NB4 (cell line): ENCODE results near the gene SRMS.
"Not testable (repeated sequence)": the region's sequence is repeated elsewhere in the genome, so short reads cannot be mapped to it uniquely, and the experiment has no call there.

Source experiments
- DNase-seq: peaks from one replicate; pipeline ENCODE4 v3.0.0; 2010; ENCODE audit warnings: low read depth
- H3K4me3 ChIP-seq: one replicate; pipeline ENCODE4 v1.5.1; 2011; ENCODE audit warnings: mild to moderate bottlenecking, low read depth, low read length, moderate library complexity
- CTCF ChIP-seq: IDR thresholded peaks from one replicate; pipeline ENCODE4 v1.5.1; 2012; ENCODE audit warnings: low read depth, low read length
- MAX ChIP-seq: IDR thresholded peaks from 2 replicates; pipeline ENCODE4 v1.6.1; 2011; ENCODE audit warnings: low read depth, low read length
- MYC ChIP-seq: IDR thresholded peaks from 2 replicates; pipeline ENCODE4 v1.6.1; 2011; ENCODE audit warnings: low read depth, low read length
- POLR2A ChIP-seq: IDR thresholded peaks from 2 replicates; pipeline ENCODE4 v1.6.1; 2011; ENCODE audit warnings: mild to moderate bottlenecking; ENCODE audit not compliant: insufficient read length; ENCODE audit errors: extremely low read depth

The SRMS gene

GRCh38 chr20:63519668-63520503 is 27.7 kb downstream of the SRMS start:
- DNase-seq: no peak

GRCh38 chr20:63518946-63519667 is 28.4 kb downstream of the SRMS start:
- TF ChIP-seq MYC: no peak
- TF ChIP-seq POLR2A: no peak
- TF ChIP-seq MAX: no peak
- TF ChIP-seq CTCF: no peak
- no peak for DNase-seq
- no peak overlapping the region for H3K4me3 ChIP-seq

More at GRCh38 chr20:63519668-63520503, 27.7 kb downstream of the SRMS start:
- TF ChIP-seq MYC: no peak
- TF ChIP-seq POLR2A: no peak
- TF ChIP-seq CTCF: no peak
- no peak for TF ChIP-seq MAX
- no peak overlapping the region for H3K4me3 ChIP-seq

GRCh38 chr20:63518351-63518861 is 29.1 kb downstream of the SRMS start:
- no peak for DNase-seq
- TF ChIP-seq MYC: no peak
- no peak for TF ChIP-seq CTCF
- TF ChIP-seq MAX: no peak
- TF ChIP-seq POLR2A: no peak
- H3K4me3 ChIP-seq: no peak overlapping the region

- H3K4me3 ChIP-seq: no peak overlapping the region
- no peak for TF ChIP-seq MYC
- DNase-seq: no peak
These were observed 29.9 kb downstream of the SRMS start for GRCh38 chr20:63517376-63518309.

- DNase-seq: peak; percentile 60
- H3K4me3 ChIP-seq: not testable (repeated sequence)
These were observed 33.0 kb downstream of the SRMS start for GRCh38 chr20:63514520-63514919.

- no peak for DNase-seq
- no peak overlapping the region for H3K4me3 ChIP-seq
- TF ChIP-seq CTCF: no peak
- no peak for TF ChIP-seq MYC
- TF ChIP-seq POLR2A: no peak
- no peak for TF ChIP-seq MAX
These were observed 34.3 kb downstream of the SRMS start for GRCh38 chr20:63513207-63513606.
